GM20000 (cell line): ENCODE data around the gene CLCA2.

Source experiments
- DNase-seq: peaks from one replicate; pipeline ENCODE4 v3.0.0; 2012; ENCODE audit warnings: low spot score
- TF ChIP-seq, protein P1 (sequence below): IDR thresholded peaks from 2 replicates; pipeline ENCODE4 v1.5.1; 2012; ENCODE audit warnings: mild to moderate bottlenecking, control low read depth; ENCODE audit errors: extremely low read depth, missing control alignments

The CLCA2 gene

DNA sequence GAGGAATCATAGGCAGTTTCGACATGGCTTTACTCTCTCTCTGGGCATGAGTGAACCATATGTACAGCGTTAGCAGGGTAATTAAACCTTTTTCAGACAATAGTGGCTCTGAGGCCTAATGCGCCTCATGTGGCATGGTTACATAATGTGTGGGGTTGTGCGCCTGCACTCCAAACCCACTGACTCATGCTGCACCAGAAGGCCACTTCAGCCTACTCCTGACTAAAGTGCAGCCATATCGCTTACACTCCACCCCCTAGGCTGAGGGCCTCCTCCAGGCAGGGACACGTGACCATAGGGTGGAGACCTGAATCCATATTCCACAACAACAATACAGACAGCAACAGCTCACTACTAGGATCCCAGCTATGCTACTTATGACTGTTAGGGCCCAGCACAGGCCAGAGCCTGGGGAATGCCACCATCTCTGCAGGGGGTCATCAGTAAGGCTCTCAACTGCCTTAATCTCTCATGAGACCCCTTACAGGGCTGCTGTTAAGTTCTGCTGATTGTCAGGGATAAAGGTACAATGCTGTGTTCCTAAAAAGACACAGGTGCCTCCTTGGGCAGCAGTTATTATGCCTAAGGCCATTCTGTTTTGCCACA is 14.5 kb upstream of the CLCA2 start:
- no peak for DNase-seq
- TF ChIP-seq, protein P1, sequence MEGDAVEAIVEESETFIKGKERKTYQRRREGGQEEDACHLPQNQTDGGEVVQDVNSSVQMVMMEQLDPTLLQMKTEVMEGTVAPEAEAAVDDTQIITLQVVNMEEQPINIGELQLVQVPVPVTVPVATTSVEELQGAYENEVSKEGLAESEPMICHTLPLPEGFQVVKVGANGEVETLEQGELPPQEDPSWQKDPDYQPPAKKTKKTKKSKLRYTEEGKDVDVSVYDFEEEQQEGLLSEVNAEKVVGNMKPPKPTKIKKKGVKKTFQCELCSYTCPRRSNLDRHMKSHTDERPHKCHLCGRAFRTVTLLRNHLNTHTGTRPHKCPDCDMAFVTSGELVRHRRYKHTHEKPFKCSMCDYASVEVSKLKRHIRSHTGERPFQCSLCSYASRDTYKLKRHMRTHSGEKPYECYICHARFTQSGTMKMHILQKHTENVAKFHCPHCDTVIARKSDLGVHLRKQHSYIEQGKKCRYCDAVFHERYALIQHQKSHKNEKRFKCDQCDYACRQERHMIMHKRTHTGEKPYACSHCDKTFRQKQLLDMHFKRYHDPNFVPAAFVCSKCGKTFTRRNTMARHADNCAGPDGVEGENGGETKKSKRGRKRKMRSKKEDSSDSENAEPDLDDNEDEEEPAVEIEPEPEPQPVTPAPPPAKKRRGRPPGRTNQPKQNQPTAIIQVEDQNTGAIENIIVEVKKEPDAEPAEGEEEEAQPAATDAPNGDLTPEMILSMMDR = no peak

DNA sequence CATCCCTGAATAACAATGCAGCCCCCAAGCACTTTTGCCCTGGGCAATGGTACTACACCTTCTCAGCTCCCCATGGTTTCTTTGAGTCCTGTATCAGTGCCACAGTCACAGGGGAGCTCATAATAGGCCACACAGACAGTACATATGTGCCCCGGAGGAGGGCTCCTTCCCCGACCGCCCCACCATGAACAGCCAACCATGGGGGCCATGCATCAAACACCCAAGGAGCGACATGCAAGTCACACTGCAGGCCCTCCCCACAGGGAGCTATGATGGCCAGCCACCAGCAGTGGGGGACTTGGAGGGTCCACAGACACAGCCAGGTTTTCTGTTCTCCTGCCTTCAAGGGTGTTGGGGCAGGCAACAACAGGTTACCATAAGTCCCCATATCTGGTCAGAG is 13.1 kb upstream of the CLCA2 start:
- DNase-seq = no peak
- TF ChIP-seq, protein P1 = no peak

DNA sequence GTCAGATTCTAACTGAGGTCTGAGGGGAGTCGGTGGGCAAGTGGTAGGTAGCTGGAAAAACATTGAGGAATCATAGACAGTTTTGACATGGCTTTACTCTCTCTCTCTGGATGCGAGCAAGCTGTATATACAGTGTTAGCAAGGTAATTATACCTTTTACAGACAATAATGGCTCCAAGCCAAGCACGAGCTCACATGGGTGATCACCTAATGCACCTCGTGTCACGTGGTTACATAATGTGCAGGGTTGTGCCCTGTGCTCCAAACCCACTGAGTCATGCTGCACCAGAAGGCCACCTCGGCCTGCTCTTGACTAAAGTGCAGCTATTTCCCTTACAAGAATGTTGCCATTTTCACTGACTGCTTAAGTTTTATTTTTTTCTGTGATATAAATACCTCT is 7.6 kb upstream of the CLCA2 start:
- no peak for DNase-seq
- TF ChIP-seq, protein P1 = no peak

DNA sequence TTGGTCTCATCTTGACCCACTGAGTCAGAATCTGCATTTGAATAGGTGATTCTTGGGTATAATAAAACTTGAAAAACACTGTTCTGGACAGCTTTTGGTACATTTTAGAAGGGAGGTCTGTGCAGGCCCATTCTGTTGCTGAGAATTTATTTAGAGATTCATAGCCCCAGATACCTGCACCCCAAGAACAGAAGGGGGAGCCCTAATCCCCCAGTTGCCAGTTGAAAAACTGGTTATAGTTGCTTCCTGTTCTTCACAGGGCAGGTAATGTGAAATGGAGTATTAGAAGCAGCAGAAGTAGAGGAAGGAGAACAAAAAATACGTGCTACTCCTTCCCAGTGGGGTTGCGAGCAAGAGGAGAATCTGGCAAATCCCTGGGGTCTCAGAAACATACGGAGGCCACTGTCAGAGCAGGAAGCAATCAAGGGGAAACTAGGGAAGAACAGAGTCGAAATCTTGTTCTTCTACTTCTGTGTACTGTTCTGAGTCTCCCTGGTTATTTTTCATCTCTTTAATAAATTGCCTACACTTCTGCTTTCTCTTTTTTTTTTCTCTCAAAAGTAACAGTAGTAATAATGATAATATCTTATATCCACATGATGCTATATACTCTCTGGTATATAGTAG is 4.6 kb upstream of the CLCA2 start:
- DNase-seq = peak; percentile 58
- TF ChIP-seq, protein P1 = peak; percentile 48

DNA sequence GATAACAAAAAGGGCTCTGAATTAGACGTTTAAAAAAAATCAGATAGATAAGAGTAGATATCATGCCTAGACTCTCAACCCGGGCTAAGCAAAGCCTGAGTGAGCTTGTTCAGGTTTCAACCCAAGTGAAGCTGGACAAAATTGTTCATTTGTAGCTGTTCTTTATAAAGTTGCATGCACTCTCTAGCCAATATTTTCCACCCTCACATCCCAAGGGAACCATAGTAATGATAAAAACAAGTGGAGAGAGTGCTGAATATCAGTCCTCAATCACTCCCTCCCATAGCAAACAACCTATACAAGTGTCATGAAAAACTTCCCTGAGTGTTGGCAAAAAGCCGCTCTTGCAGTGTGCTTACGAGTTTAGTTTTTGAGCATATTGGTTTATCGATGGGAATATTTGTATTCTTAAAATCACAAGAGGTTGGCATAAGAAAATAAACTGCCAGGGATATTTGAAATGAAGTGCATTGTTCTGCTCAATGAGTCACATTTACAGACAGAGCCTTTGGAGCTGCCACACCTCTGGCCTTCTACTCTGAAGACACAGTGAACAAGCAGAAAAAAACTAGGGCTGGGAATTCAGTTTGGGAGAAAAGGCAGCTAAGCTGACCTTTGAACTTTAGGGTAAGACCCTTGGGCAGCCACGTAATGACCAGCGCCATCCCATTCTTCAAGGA is 2.2 kb upstream of the CLCA2 start:
- TF ChIP-seq, protein P1 = no peak
- no peak for DNase-seq

DNA sequence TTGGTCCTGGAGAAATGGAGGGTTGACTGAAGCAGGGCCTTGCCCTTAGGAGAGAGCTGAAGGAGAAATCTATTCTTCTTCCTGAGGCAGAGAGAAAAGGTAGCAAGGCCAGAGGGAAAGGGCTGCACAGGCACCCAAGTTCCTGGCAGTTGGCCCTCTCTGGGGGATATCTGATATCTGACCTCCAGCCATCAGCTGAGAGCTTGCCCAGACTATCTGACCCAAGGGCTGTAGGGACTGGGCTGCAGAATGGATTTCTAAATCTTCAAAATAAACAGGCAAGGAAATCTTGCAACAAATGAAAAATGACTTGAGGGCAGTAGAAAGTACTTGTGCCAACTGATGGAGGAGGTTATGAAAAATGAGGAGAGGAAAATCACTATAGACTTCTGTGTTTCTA is 498 bp upstream of the CLCA2 start:
- no peak for DNase-seq
- TF ChIP-seq, protein P1 = no peak

DNA sequence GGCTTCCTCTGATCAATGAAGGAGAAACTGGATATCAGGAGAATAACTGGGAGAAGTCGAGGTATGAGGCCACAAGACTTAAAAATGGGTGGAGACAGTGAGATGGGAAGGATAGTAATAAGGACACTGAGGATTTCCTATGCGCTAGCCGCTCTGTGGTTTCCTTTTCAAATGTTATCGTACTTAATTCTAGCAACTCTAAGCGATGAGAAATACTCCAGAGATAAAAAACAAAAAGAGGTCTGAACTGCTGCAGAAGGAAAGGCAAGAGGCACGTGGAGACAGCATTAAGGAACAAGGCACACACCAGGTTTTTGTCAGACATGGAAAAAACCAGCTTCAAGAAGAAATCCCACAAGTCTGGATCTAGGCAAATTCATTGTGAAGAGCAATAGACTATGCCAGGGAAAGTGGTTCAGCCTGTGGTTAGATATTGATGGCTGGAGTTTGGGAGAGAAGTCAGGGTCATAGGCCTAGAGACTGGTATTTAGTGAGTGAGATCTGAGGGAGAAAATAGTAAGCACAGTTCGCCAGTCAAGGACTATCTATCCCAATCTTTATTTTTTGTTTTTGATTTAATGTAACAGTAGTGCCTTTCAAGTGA is 5.3 kb downstream of the CLCA2 start:
- TF ChIP-seq, protein P1 = no peak
- no peak for DNase-seq
